Caco-2 (cell line): ENCODE measurements around the gene MARCHF9. TPM values are rescaled to one million over a fixed set of nuclear protein-coding genes. Genes with fewer than 3 reads are reported as not detected.

ENCODE experiments used
- BruUV-seq: library from RNA; stranded (reverse); fragments of 400-500 nt; replicated peaks from 2 replicates; lab custom pipeline; 2021; lab: Mats Ljungman, UMichigan
- CTCF ChIA-PET: fragments of 300-600 bp; sonication (Branson Sonifier 250); formaldehyde crosslinking; loops from one replicate; lab custom pipeline; 2022; ENCODE audit warnings: antibody characterized with exemption; lab: Charles Lee
- POLR2A ChIA-PET: fragments of 300-600 bp; sonication (Branson Sonifier 250); formaldehyde crosslinking; loops from one replicate; lab custom pipeline; 2022; ENCODE audit warnings: antibody characterized with exemption; lab: Charles Lee
- DNase-seq, 2 experiments: peaks; one replicate each; pipeline versions ENCODE4 v3.0.0 to v3.0.0-alpha.2; 2020 to 2022
- H3K27me3 ChIP-seq: replicated peaks from 2 replicates; pipeline ENCODE4 v1.6.0; 2011; ENCODE audit warnings: low read length; ENCODE audit not compliant: control insufficient read depth, insufficient read depth
- H3K36me3 ChIP-seq: 2 replicates; pipeline ENCODE4 v1.5.1; 2011; ENCODE audit warnings: low read length; ENCODE audit not compliant: control insufficient read depth, insufficient read depth
- H3K4me1 ChIP-seq: fragments of 250-450 bp; sonication (Bioruptor Pico); 2 replicates; pipeline ENCODE4 v1.5.1; 2020; ENCODE audit warnings: mild to moderate bottlenecking
- H3K4me3 ChIP-seq: 2 replicates; pipeline ENCODE4 v1.5.1; 2011; ENCODE audit warnings: low read depth, mild to moderate bottlenecking, control low read depth, low read length
- H3K9me3 ChIP-seq: fragments of 250-450 bp; sonication (Bioruptor Pico); 2 replicates; pipeline ENCODE4 v1.5.1; 2020; ENCODE audit warnings: mild to moderate bottlenecking, moderate library complexity
- H3K27ac Mint-ChIP-seq: one replicate; pipeline ENCODE4 v1.8.0; 2022; ENCODE audit warnings: mixed read lengths; ENCODE audit not compliant: unreplicated experiment
- H3K27me3 Mint-ChIP-seq: one replicate; pipeline ENCODE4 v1.8.0; 2022; ENCODE audit warnings: mixed read lengths; ENCODE audit not compliant: insufficient read depth, unreplicated experiment
- H3K36me3 Mint-ChIP-seq: one replicate; pipeline ENCODE4 v1.8.0; 2022; ENCODE audit warnings: mild to moderate bottlenecking, mixed read lengths; ENCODE audit not compliant: insufficient read depth, unreplicated experiment
- H3K4me1 Mint-ChIP-seq: one replicate; pipeline ENCODE4 v1.8.0; 2022; ENCODE audit warnings: low read depth, mixed read lengths; ENCODE audit not compliant: unreplicated experiment
- H3K4me3 Mint-ChIP-seq: one replicate; pipeline ENCODE4 v1.8.0; 2022; ENCODE audit warnings: mild to moderate bottlenecking, moderate library complexity, mixed read lengths; ENCODE audit not compliant: unreplicated experiment
- H3K9me3 Mint-ChIP-seq: one replicate; pipeline ENCODE4 v1.8.0; 2022; ENCODE audit warnings: mixed read lengths; ENCODE audit not compliant: unreplicated experiment
- CTCF ChIP-seq, 2 experiments: fragments of 200-600 bp in 1 of 2; IDR thresholded peaks; 1 replicate in 1 of 2; 2 replicates in 1 of 2; pipeline versions ENCODE4 v1.5.1 to v1.8.0; 2011 to 2022; ENCODE audit warnings: antibody characterized with exemption in 1 of 2, control low read depth in 1 of 2, inconsistent platforms in 1 of 2, low read depth in 1 of 2, low read length in 1 of 2, mild to moderate bottlenecking in 1 of 2, moderate library complexity in 1 of 2; ENCODE audit not compliant: insufficient read depth in 1 of 2, severe bottlenecking in 1 of 2, unreplicated experiment in 1 of 2
- intact Hi-C: fragments of 100-400 bp; cut with micrococcal nuclease; formaldehyde crosslinking; loops from one replicate; pipeline ENCODE4 v1.10.0; 2022; ENCODE audit not compliant: unreplicated experiment
- total RNA-seq: library from RNA; stranded (reverse); gene quantifications from 2 replicates; pipeline ENCODE4 v1.2.3, GENCODE V29; 2022

The MARCHF9 gene
- total RNA-seq, 1 experiment from 2014 or later, result 11.0 TPM

- peak; percentile 95 to 97 for DNase-seq
- Histone ChIP-seq H3K27me3 (no peaks in the 10 kb centered on the region), H3K9me3 (no peaks in the 10 kb centered on the region), H3K36me3 (no peaks in the 10 kb centered on the region; the same call in 1 of the 2 replicates), H3K4me1 (peaks cover 10% of the 10 kb centered on the region), H3K4me3 (peak within 1 kb of the TSS; percentile 64)
- CTCF ChIA-PET, result interaction anchor here (0.7 to 1.5 kb wide), 5 partner anchors 9 to 162 kb away, joined by 3 to 10 read pairs (median 4); no protein-coding TSS in a partner anchor
- Mint-ChIP-seq H3K4me3 (peak within 1 kb of the TSS; percentile 96), H3K27ac (peak within 1 kb of the TSS; percentile 98), H3K36me3 (peaks cover 57% of the 10 kb centered on the region), H3K9me3 (no peaks in the 10 kb centered on the region), H3K27me3 (peaks cover 6% of the 10 kb centered on the region), H3K4me1 (peaks cover 19% of the 10 kb centered on the region)
- no TSS peak for BruUV-seq
- intact Hi-C loops, result no loop called here
- POLR2A ChIA-PET, result interaction anchor here (0.5 to 1.2 kb wide), 6 partner anchors 9 to 1915 kb away, joined by 4 to 5 read pairs (median 4); partner anchors contain the start of genes DNAJC14, EEF1AKMT3 and METTL1
- TF ChIP-seq CTCF (IDR thresholded peaks at IDR 0.05; ENCODE audit: insufficient read depth in 1 of 2, low read depth in 1 of 2, low read length in 1 of 2, severe bottlenecking in 1 of 2, unreplicated experiment in 1 of 2), result no peak
These were observed 10.0 kb upstream of the MARCHF9 start, which contains the start of gene TSPAN31 for GRCh38 chr12:57744777-57745484. TSS of gene TSPAN31 (plus strand) at chr12:57745039. CDS start at chr12:57745155, 116 bp downstream.

- intact Hi-C loops, result no loop called here
- no peaks in the 10 kb centered on the region for H3K9me3 ChIP-seq
- peak overlapping the region; percentile 98 for H3K27ac Mint-ChIP-seq
- H3K9me3 Mint-ChIP-seq, result no peaks in the 10 kb centered on the region
- peak overlapping the region; percentile 64 for H3K4me3 ChIP-seq
- H3K36me3 Mint-ChIP-seq, result peaks cover 61% of the 10 kb centered on the region
- TSS peak; percentile 49 for BruUV-seq
- peaks cover 3% of the 10 kb centered on the region; the same call in 1 of the 2 replicates for H3K36me3 ChIP-seq
- no peaks in the 10 kb centered on the region for H3K27me3 ChIP-seq
- ChIA-PET CTCF (interaction anchor here (0.6 to 1.5 kb wide), 4 partner anchors 9 to 1409 kb away, joined by 4 to 10 read pairs (median 7); no protein-coding TSS in a partner anchor), POLR2A (interaction anchor here (0.5 to 1.2 kb wide), 3 partner anchors 13 to 1916 kb away, joined by 4 to 5 read pairs (median 4); partner anchors contain the start of genes DNAJC14, EEF1AKMT3 and METTL1)
- peaks cover 6% of the 10 kb centered on the region for H3K27me3 Mint-ChIP-seq
- peaks cover 19% of the 10 kb centered on the region for H3K4me1 Mint-ChIP-seq
- peak in 1 of 2 experiments; percentile 19 for DNase-seq
- TF ChIP-seq CTCF (IDR thresholded peaks at IDR 0.05; ENCODE audit: insufficient read depth in 1 of 2, low read depth in 1 of 2, low read length in 1 of 2, severe bottlenecking in 1 of 2, unreplicated experiment in 1 of 2), result no peak
- peak overlapping the region; percentile 96 for H3K4me3 Mint-ChIP-seq
- H3K4me1 ChIP-seq, result peaks cover 10% of the 10 kb centered on the region
These were observed 9.4 kb upstream of the MARCHF9 start for GRCh38 chr12:57745485-57745881.

- Histone ChIP-seq H3K4me1 (peaks cover 14% of the 10 kb centered on the region), H3K27me3 (no peaks in the 10 kb centered on the region), H3K9me3 (no peaks in the 10 kb centered on the region), H3K36me3 (peaks cover 3% of the 10 kb centered on the region; the same call in 1 of the 2 replicates), H3K4me3 (peak overlapping the region; percentile 64)
- Mint-ChIP-seq H3K9me3 (no peaks in the 10 kb centered on the region), H3K27me3 (peaks cover under 1% of the 10 kb centered on the region), H3K4me3 (peak overlapping the region; percentile 96), H3K36me3 (peaks cover 67% of the 10 kb centered on the region), H3K4me1 (peaks cover 20% of the 10 kb centered on the region), H3K27ac (peak overlapping the region; percentile 98)
- no peak for TF ChIP-seq CTCF (IDR thresholded peaks at IDR 0.05; ENCODE audit: insufficient read depth in 1 of 2, low read depth in 1 of 2, low read length in 1 of 2, severe bottlenecking in 1 of 2, unreplicated experiment in 1 of 2)
- intact Hi-C loops, result no loop called here
- ChIA-PET CTCF (interaction anchor here (0.6 kb wide), 1 partner anchor 1410 kb away, joined by 5 read pairs; no protein-coding TSS in a partner anchor), POLR2A (no interaction called here)
- no peak for DNase-seq
- BruUV-seq, result no TSS peak
These were observed 8.9 kb upstream of the MARCHF9 start for GRCh38 chr12:57746025-57746424.
